GM18909 (cell line): ENCODE measurements around the gene NOPCHAP1.
A peak's percentile ranks its signal among the peaks of the same experiment; 100 is the strongest.
"Not testable (repeated sequence)": the region's sequence is repeated elsewhere in the genome, so short reads cannot be mapped to it uniquely, and the experiment has no call there.

ENCODE experiments used
- ATAC-seq: cut with Tn5 transposase; IDR thresholded peaks from one replicate; pipeline ENCODE4 v1.9.1; 2021; ENCODE audit warnings: mild to moderate bottlenecking; ENCODE audit not compliant: unreplicated experiment, poor library complexity

Gene NOPCHAP1, protein sequence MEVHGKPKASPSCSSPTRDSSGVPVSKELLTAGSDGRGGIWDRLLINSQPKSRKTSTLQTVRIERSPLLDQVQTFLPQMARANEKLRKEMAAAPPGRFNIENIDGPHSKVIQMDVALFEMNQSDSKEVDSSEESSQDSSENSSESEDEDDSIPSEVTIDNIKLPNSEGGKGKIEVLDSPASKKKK

DNA sequence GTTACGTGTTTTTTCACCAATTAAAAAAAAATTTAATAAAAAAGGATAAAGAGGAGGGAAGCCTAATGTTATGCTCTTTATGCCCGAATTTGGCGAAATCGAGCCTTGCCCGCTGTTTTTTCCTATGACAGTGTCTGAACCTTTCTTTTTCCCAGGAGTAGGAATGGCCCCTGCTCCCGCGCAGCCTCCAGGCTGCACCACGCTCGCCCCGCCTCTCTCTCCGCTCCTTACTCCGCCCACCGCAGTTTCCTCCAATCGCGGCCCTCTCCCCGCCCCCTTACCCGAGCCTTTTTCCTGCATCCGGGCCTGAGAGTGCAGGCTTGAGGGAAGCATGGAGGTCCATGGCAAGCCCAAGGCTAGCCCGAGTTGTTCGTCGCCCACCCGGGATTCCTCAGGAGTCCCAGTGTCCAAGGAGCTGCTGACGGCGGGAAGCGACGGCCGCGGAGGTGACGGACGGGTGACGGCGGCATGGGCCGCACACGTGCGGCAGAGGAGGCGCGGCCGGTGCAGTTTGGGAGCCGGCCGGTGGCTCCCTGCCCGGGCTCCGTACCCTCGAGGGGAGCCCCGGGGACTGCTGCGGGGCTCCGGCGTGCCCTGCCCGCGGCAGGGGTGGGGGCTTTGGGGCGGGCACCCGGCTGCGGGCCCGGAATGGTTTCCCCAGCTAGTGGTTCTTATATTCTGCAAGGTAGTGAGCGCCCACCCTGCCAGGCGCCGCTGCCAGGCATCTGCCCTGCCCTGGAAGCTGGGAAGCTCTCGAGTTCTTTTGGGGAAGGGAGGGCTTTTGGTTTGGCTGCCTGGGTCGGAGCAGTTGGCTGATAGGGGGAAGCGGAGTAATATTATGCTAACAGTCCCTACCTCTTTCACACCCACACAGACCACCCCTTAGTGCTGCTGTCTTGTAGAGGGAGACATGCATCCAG, at the start of gene NOPCHAP1:
TSS of gene NOPCHAP1 (plus strand) at position 295 of the 920 bp plus-strand sequence. CDS start at position 332, 37 bp downstream.
- peak; percentile 95 for ATAC-seq

DNA sequence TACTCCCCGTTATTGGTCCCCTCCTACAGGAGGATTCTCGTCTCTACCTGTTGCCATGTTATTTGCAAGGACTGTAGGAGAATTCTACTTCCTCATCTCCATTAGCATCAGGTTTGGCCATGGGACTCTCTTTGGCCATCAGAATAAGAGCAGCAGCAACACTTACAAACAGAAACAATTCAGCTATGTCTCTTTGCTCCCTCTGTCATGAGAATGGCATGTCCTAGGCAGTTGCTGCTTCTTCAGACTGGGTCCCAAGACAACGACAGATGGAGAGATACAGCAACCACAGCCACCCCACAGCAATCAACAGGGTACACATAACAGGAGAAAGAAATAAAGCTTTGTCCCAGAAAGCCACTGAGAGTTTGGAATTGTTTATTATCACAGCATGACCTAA, 47.7 kb upstream of the NOPCHAP1 start:
- no peak for ATAC-seq

DNA sequence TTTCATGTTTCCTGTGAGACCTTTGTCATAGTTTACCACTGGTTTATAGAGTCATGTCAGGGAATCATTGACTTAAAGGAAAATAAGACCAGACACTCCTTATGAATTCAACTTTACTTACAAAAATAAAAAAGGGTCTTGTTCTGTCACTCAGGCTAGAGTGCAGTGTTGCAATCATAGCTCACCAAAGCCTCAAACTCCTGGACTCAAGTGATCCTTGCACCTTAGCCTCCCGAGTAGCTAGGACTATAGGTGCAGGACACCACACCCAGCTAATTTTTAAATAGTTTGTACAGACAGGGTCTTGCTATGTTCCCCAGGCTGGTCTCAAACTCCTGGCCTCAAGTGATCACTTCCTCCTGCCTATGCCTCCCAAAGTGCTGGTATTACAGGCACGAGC, 47.0 kb upstream of the NOPCHAP1 start:
- ATAC-seq, result no peak

GRCh38 chr12:104941454-104941853, 44.7 kb upstream of the NOPCHAP1 start:
- no peak for ATAC-seq

DNA sequence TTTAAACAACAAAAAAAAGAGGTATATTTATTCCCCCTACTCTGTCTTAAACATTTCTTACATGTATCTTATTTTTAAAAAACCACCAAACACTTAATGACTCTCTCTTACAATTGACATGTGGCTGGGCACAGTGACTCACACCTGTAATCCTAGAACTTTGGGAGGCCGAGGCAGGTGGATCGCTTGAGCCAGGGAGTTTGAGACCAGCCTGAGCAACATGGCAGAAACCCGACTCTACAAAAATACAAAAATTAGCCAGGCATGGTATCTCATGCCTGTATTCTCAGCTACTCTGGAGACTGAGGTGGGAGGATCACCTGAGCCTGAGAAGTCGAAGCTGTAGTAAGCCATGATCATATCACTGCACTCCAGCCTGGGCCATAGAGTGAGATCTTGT, 44.0 kb upstream of the NOPCHAP1 start:
- ATAC-seq, result no peak

DNA sequence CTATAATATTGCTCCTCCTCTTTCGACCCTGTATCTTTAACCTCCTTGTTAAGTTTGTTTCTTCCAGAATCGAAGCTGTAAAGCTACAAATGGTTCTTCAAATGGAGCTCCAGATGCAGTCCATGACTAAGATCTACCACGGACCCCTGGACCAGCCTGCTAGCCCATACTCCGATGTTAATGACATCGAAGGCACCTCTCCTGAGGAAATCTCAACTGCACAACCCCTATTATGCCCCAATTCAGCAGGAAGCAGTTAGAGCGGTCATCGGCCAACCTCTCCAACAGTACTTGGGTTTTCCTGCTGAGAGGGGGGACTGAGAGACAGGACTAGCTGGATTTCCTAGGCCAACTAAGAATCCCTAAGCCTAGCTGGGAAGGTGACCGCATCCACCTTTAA, 42.7 kb upstream of the NOPCHAP1 start:
- not testable (repeated sequence) for ATAC-seq

DNA sequence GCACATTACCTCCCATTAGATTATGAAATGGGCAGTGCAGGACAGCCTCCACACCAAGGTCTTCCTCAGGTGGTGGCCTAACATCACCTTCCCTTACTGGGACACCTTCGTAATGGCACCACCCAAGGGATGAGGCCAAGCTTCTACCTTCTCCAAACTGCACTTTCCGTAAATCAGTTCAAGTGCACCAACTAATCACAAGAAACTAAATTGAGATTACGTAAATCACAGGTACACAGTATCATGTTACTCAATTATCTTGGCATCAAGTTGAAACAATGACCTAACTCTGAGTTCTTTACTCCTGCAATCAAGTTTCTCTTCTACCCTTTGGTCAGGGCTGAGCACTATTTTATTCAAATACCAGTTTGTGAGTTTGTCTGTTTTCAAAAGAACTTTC, 41.9 kb upstream of the NOPCHAP1 start:
- no peak for ATAC-seq

GRCh38 chr12:104948716-104949115, 37.4 kb upstream of the NOPCHAP1 start:
- not testable (repeated sequence) for ATAC-seq

DNA sequence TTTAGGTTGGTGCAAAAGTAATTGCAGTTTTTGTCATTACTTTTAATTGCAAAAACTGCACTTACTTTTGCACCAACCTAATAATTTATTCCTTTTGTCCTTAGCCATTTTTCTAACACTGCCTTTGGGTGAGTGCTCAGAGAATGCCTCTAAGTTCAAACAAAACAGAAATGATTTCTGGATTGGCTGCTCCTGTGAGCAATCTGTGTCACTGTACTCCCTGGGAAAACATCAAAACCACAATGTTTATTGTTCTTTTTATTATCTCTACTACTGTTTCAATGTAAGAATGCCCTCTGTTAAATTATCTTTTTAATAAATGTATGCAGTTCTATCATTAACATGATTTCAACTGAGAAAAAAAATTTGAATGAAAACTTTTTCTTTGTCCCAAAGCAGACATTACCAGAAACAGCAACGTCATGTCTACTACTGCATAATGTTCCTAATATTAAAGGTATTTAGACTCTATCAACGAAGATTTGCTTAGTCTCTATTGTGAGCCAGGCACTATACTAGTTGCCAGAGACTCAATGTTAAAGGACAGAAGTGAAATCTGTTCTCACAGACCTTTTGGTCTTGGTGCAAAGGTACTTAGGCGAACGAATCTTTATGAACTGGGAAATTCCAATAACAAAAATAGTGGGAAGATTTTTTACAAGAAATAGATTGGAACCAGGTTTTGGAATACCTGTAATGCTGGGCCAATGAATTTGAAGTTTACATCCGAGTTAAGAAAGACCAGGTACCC, 34.2 kb upstream of the NOPCHAP1 start:
- no peak for ATAC-seq

DNA sequence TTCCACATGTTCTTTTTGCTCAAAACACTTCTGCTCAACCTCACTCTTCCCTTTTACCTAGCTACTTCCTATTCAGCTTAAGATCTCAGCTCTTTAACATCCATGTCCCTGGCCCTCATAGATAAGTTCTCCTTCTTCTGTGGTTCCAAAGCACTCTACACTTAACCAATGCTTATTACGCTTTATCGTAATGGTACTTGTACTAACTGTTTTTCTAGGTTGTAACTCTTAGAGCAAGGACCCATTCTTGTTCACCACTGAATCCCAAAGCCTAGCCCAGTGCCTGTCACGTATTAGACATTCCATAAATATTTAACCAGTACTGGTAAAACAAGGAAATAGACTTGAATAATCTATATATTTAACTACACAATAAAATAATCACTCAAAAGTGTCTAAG, 33.3 kb upstream of the NOPCHAP1 start:
- ATAC-seq, result no peak

GRCh38 chr12:104953323-104953722, 32.8 kb upstream of the NOPCHAP1 start:
- no peak for ATAC-seq

- no peak for ATAC-seq
Measured at GRCh38 chr12:104955703-104956102, 30.4 kb upstream of the NOPCHAP1 start.

- no peak for ATAC-seq
Measured at GRCh38 chr12:104956870-104957718, 29.0 kb upstream of the NOPCHAP1 start.

- peak; percentile 34 for ATAC-seq
Measured at GRCh38 chr12:104957719-104958000, 28.5 kb upstream of the NOPCHAP1 start.

DNA sequence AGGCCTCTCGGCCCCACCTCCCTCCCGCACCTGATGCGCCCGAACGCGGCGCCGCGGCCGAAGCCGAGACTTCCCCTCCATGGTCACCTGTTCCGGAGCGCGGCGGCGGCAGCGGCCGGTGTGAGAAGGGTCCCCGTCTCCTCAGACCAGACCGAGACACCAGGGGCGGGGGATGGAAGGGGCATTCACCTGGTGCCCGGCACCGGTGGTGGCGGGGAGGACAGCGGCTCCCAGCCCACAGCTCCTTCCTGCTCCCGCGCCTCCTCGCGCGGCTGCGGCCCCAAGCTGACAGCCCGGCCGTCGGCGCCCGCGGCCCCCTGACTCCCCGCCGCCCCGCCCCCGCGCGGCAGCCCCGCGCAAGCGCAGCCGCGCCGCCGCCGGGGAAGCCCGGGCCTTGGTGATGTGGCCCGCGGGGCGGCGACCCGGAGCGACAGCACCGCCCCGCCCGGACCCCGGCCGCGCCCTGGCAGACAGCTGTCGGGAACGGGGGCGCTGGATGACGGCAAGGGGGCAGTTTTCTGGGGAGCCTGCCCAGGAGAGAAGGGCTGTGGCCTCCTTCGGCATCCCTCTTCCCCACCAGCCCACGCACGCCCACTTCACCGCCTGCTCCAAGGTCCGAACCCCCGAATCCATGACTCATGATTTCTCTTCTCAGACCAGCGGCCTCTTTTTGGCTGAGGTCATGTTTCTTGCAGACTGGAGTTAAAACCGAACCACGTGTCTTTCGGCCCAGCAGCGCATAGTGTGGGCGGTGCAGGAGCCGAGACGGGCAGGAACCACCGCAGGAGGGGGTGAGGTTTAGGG, 27.9 kb upstream of the NOPCHAP1 start, which contains the start of gene SLC41A2:
TSS of gene SLC41A2 (minus strand) at position 290 of the 804 bp plus-strand sequence. CDS start 29,763 bp downstream, outside the sequence.
- peak; percentile 77 for ATAC-seq

DNA sequence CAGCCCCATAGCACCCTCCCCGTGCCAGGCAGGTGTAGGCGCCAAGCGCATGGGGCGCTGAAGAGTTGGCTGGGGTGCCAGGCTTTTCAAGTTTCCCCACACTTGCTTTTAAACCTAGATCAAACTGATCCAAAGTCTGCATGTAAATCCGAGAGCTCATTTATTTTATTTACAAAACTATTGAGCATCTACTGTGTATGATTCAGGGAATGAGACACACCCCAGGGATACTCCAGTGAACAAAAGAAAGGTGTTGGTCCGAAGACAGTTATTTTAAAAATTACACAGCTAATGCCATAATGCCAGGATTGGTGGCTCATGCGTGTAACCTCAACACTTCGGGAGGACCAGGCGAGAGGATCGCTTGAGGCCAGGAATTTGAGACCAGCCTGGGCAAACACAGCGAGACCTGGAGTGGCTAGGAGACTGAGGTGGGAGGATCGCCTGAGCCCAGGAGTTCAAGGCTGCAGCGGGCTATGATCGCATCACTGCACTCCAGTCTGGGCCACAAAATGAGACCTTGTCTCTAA, 27.2 kb upstream of the NOPCHAP1 start:
- no peak for ATAC-seq

DNA sequence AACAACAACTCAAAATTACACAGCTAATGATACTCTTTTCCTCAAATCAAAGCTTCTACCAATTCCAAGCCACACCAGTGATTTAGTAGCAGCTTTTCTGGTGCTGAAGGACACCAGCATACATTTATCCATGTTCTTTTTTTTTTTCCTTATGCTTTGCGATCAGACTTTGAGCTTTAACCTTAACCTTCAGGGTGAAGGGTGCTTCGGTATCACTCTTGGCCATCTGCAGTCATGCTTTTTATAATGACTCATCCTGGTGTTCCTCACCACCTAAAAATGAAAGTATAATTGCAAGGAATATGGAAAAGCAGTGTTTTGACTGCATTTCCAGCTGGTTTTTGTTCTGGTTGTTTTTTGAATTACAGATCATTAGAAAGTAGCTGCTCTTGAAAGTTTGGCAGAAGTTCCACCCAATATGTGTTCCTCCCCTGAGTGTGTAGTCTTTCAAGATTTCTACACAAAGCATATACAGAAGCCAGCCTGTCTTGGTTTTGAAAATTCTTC, 26.7 kb upstream of the NOPCHAP1 start:
- no peak for ATAC-seq

DNA sequence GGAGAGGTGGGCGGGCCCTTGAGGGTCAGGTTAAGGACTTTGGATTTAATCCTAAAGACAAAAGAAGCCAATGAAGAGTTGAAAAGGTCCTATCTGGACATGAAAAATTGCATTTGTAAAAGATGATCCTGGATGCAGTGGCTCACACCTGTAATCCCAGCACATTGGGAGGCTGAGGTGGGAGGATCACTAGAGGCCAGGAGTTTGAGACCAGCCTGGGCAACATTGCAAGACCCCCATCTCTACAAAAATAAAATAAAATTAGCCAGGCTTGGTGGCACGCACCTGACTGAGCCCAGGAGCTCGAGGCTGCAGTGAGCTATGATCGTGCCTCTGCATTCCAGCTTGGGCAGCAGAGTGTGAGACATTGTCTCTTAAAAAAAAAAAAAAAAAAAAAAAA, 25.7 kb upstream of the NOPCHAP1 start:
- ATAC-seq, result no peak

DNA sequence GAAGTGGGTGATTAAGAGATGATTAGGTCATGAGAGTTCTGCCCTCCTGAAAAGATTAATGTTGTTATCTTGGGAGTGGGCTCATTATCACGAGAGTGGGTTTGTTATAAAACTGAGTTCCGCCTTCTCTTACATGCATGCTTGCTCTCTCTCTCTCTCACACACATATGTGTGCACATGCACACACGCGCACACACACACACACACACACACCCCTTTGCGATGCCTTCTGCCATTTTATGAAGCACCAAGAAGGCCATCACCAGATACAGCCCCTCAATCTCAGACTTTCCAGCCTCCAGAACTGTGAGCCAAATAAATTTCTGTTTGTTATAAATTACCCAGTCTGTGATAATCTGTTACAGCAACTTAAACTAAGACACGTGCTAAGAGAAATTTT, 22.4 kb upstream of the NOPCHAP1 start:
- no peak for ATAC-seq
